HCT116 (cell line): ENCODE results near the gene SYNE1.

Experiments
- CTCF ChIP-seq, 3 experiments: fragments of 200-600 bp in 1 of 3; sonication (generic) in 1 of 3; IDR thresholded peaks in 2 of 3; conservative IDR thresholded peaks in 1 of 3; 2 replicates each; pipeline ENCODE4 v1.5.1; 2012 to 2017; ENCODE audit warnings: low read depth in 2 of 3, low read length in 2 of 3, antibody characterized with exemption in 1 of 3, borderline replicate concordance in 1 of 3, control low read depth in 1 of 3, mild to moderate bottlenecking in 1 of 3, mixed read lengths in 1 of 3, mixed run types in 1 of 3, moderate library complexity in 1 of 3; ENCODE audit not compliant: insufficient read depth in 1 of 3
- EZH2 ChIP-seq: fragments of 200-600 bp; sonication (generic); IDR thresholded peaks from 2 replicates; pipeline ENCODE4 v1.6.1; 2017; ENCODE audit warnings: antibody characterized with exemption, mixed run types
- JUND ChIP-seq: IDR thresholded peaks from 2 replicates; pipeline ENCODE4 v1.6.1; 2012
- POLR2A ChIP-seq: IDR thresholded peaks from 2 replicates; pipeline ENCODE4 v1.7.0; 2011; ENCODE audit warnings: borderline replicate concordance; ENCODE audit not compliant: insufficient read depth, insufficient read length; ENCODE audit errors: extremely low read depth
- TF ChIP-seq, protein P1 (sequence below): IDR thresholded peaks from 2 replicates; pipeline ENCODE4 v1.6.1; 2012

DNA sequence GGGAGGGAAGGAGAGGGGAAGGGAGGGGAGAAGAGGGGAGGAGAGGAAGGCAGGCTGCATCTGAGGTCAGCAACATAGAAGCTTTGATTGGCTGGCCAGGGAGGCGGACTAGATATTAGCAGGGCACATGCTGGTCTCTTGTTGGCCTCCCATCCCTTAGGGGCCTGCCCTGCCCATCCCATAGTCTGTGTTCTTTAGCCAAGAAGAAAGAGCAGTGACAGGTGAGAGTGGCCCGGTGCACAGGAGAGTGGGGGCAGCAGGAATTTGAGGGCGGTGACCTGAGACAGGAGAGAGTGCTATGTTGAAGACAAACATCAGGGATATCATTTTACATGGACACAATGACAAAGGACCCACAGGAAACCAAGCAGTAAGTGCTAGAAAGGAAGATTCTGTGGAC, 413.5 kb downstream of the SYNE1 start:
- TF ChIP-seq CTCF (IDR thresholded peaks at IDR 0.05 in 2 of 3, conservative IDR thresholded peaks at IDR 0.05 in 1 of 3; ENCODE audit: borderline replicate concordance in 1 of 3, insufficient read depth in 1 of 3, low read depth in 2 of 3, low read length in 2 of 3) (no peak), EZH2 (no peak), POLR2A (no peak), JUND (no peak)
- TF ChIP-seq, protein P1, sequence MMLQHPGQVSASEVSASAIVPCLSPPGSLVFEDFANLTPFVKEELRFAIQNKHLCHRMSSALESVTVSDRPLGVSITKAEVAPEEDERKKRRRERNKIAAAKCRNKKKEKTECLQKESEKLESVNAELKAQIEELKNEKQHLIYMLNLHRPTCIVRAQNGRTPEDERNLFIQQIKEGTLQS, result no peak
